SIG-M5 treated with dmso at 0.1 percent for 504 hours (cell line): Measurements from ENCODE around the gene ZNF485.
"Not testable (repeated sequence)": the region's sequence is repeated elsewhere in the genome, so short reads cannot be mapped to it uniquely, and the experiment has no call there.

Experiments
- DNase-seq: peaks from one replicate; lab custom pipeline; 2025; ENCODE audit not compliant: unreplicated experiment; lab: John Stamatoyannopoulos, UW

The ZNF485 gene

DNA sequence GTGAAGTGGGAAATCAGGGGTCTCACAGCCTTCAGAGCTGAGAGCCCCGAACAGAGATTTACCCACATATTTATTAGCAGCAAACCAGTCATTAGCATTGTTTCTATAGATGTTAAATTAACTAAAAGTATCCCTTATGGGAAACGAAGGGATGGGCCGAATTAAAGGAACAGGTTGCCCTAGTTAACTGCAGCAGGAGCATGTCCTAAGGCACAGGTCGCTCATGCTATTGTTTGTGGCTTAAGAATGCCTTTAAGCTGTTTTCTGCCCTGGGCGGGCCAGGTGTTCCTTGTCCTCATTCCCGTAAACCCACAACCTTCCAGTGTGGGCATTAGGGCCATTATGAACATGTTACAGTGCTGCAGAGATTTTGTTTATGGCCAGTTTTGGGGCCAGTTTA, 4.7 kb upstream of the ZNF485 start:
- not testable (repeated sequence) for DNase-seq

DNA sequence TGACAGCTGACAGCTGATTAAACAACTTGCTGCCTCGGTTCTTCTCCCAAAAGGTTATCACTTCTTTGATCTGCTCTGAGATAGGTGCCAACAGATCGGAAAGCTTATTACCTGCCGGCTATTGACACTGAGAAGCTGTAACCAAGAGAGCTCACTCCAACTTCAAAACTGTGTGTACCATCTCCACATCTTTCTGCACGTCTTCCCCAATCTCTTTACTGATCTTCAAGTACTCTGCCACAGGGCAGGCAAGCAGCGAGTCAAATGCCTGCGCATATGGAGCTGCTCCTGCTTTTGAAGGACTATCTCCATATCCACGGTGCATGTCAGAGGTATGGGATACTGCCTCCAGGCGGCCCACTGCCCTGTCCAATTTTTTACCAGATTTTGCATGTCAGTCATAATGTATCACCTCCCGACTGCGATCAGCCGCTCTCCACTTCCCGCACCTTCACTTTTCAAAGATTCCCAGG, 352 bp upstream of the ZNF485 start:
- DNase-seq = no peak

- DNase-seq = no peak
These were observed 948 bp downstream of the ZNF485 start for GRCh38 chr10:43607199-43607573.

DNA sequence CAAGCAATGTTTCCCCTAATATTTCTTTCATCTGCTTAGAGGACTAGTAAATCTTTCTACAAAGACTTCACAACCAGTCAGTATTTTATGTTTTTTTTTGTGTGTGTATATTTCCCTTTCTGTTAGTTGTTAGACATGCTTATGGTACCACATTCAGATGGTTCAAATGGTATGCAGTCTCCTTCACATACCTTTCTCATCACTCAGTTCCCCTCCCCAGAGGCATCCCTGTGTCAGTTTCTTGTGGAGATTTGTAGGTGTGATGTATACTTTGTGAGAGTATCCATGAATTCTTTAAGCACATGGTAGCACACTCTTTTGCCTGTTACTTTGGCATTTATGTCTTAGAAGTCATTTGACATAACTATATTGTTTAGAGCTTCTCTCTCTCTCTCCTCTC, 4.4 kb downstream of the ZNF485 start:
- no peak for DNase-seq

GRCh38 chr10:43616697-43617370, 10.6 kb downstream of the ZNF485 start:
- no peak for DNase-seq

- DNase-seq = no peak
These were observed 13.1 kb downstream of the ZNF485 start for GRCh38 chr10:43619368-43619767.

DNA sequence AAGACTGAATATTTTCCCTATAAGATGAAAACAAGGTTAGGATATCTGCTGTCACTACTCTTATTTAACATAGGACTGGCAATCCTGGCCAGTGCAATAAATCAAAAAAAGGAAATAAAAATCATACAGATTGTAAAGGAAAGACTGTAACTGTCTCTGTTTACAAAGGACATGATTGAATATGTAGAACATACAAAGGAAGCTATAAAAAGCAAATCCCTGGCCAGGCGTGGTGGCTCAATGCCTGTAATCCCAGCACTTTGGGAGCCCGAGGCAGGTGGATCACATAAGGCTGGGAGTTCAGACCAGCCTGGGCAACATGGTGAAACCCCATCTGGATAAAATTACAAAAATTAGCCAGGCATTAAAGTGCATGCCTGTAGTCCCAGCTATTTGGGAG, 15.8 kb downstream of the ZNF485 start:
- DNase-seq = no peak

- no peak for DNase-seq
These were observed 17.1 kb downstream of the ZNF485 start for GRCh38 chr10:43623351-43623750.

DNA sequence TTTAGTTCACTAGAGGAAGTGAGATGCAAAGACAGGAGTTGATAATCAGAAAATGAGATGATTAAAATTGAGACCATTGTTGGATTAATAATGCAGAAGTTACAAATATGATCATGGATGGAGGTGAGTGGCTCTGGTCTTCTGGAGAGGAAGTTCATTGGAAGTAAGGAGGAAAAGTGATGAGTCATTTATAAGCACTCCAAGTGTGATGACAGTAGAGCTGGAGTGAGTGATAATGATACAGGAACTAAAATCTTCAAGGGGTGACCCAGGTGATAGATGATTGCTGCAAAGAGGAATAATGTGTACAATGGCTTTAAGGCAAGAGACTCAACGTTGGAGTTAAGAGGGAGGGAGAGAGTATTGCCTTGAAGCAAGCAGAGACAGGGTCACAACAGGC, 21.7 kb downstream of the ZNF485 start:
- DNase-seq = no peak

DNA sequence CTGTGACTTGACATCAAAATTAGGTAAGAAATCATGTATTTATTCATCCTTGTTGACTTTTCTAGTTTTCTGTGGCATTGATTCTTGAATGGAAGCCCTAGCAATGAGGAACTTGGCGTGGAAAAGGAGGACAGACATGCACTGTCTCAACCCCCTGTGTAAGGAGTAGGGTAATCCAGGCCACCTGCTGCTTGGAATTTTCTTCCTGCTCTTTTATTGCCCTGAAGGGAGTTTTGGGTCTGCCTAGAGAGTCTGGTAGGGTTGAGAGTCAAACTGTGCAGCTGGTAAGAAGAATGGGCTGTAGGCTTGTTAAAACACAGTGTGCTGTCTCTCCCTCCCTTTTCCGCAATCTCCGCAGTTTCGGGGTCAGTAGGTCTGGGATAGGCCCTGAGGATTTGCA, 22.7 kb downstream of the ZNF485 start:
- no peak for DNase-seq

GRCh38 chr10:43635816-43636215, 29.6 kb downstream of the ZNF485 start:
- DNase-seq = not testable (repeated sequence)

DNA sequence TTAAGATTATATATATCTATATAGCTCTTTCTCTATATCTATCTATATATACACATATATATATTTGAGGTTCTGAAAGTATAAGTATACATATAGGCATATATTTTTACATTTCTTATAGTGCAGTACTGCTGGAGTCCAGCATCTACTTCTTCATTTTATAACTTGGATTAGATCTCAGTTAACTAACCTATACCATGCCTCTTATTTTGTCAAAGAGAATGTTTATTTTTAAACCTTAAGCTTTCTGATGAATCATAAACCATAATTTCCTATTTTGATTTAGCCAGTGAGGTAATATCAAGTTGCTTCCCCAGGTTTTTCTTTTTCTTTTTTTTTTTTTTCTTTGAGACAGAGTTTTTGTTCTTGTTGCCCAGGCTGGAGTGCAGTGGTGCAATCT, 34.4 kb downstream of the ZNF485 start:
- DNase-seq = no peak

GRCh38 chr10:43644252-43644651, 38.0 kb downstream of the ZNF485 start:
- no peak for DNase-seq

DNA sequence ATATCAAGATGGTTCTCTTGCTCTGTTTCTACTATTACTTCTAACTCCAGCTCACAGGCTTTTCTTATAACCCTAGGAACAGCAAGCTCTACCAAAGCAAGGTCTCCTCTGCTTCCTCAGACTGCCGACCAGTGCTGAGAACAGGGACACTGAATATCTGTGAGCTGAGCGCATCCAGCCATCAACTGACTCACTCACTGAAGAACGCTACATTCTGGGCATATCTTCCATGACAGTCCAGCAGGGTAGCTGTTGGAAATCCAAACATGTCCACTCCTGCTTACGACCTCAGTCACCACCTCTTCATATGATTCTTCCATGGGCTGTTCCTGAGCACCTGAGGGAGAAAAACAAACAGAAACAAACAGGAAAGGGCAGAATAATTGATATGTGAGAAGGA, 39.6 kb downstream of the ZNF485 start:
- DNase-seq = no peak

DNA sequence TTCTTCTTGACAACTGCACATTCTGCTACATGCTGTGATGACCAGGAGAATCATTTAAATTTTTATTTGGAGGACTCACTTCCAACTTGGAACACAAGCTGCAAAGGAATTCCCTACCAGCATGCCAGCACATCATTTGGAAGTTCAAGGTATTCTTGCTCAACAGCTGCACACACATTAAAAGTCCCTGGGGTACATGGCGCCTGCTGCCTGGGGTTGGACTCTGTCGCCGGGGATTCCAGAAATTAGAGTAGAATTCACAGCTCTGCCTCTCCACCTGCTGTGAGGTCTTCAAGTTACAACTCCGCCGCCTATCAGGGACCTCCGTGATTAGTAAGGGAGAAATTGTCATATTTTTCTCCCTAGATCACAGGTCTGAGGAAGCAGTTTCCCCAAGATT, 41.3 kb downstream of the ZNF485 start:
- DNase-seq = no peak

DNA sequence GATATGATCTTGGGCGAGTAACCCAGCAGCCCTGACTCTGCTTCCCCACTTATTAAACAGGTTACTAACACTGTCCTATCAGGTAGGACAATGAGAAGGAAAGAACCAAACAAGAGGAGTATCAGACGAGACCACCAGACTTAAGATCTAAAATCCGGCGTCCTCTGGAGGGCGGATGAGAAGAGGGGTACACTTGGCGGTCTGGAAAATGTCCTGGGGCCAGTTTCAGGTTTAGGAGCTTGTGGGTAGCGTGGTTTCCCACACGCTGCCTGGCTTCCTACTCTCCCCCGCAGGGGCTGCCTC, 41.8 kb downstream of the ZNF485 start:
- no peak for DNase-seq

DNA sequence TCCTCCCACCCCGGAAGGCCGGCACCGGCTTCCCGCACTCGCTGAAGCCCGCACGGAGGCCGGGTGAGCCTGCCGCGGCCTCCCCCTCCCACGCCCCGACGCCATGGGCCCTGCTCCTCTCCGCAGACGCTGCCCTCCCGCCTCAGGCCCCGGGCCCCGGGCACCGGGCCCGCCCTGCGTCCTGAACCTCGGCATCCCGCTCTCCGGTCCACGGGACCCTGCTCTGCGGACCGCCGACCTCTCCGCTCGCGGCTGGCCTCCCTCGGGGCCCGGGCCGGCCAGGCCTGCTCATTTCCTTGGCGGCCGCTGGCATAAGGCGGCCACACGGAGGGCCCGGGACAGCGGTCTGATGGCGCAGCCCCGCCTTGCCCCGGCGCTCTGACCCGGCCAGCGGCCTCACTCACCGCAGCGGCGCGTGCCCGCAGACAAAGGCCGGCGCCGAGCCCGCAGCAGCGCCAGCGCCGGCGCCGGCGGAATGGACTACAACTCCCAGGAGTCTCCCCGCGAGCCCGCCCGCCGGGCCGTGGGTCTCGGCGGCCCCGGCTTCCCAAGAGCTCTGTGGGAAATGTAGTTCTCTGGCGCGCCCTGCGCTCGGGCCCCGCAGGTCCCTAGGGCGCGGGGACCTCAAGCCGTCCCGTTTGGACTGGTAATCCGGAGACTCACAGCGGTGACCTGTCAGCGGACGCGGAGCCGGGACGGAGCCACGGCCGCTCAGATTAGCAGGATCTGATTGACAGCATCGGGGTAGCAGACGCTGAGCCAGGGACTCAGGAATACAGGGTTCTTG, 42.4 kb downstream of the ZNF485 start, which contains the start of gene ZNF32:
Gene ZNF32 (minus strand): TSS at position 484 of the 787 bp plus-strand sequence. CDS start 2,748 bp downstream, outside the sequence.
- peak; percentile 72 for DNase-seq

- no peak for DNase-seq
These were observed 42.9 kb downstream of the ZNF485 start for GRCh38 chr10:43649185-43649523.

DNA sequence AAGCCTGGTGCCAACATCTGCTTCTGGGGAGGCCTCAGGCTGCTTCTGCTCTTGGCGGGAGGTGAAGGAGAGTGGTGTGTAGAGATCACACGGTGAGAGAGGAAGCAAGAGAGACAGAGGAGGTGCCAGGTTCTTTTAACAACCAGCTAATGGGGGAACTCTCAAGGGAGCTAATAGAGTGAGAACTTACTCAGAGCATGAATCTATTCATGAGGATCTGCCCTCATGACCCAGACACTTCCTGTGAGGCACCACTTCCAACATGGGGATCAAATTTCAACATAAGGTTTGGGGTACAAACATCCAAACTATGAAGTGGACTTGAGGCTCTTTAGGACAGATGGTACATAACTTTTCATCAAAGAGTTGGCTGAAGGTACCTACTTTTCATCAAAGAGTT, 47.5 kb downstream of the ZNF485 start:
- DNase-seq = no peak

DNA sequence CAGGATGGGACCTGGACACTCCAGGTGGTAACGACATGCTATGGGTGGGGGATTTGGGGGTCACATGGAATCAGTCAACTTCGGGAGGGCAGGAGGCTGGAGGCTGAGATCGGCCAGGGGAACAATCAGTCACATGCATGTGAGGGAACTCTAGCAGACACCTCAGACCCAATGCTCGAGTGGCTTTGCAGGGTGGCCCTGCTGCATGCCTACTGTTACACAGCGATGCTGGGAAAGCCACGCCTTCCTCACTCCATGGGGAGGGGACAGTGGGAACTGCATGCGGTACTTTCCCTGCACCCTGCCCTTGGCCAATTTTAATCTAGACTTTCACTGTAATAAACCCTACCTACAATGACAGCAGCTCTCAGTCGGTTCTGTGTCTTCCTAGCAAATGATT, 49.1 kb downstream of the ZNF485 start:
- no peak for DNase-seq

DNA sequence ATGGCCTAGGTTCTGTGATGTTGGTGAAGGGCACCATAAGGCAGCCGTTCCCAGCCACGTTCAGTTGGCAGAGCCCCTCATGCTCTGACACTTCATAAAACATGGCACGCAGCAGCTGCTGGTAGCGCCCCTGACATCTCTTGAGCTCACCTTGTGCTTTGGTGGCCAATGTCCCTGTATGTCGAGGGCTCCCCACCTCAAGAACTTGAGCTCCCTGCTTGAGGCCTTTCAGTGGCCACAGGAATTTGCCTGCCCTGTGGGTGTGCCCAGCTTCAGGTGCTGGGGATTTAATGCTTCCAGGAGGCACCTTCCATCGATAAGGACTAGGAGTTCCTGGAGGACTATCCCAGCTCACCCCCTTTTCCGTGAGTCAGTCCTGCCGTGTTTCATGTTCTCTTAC, 52.0 kb downstream of the ZNF485 start:
- no peak for DNase-seq

- no peak for DNase-seq
These were observed 58.8 kb downstream of the ZNF485 start for GRCh38 chr10:43665054-43665453.

- no peak for DNase-seq
These were observed 60.3 kb downstream of the ZNF485 start for GRCh38 chr10:43666552-43666951.
